ENCODE measurements around the gene DENND1A. TPM values are rescaled to one million over a fixed set of nuclear protein-coding genes. Genes with fewer than 3 reads are reported as not detected.
A peak's percentile ranks its signal among the peaks of the same experiment; 100 is the strongest.

Gene DENND1A
- total RNA-seq, 1 donor from 2014 or later: 23.0 TPM

- no peaks in the 10 kb centered on the region for H3K27me3 ChIP-seq (ENCODE audit: low read depth)
- peaks cover 16% of the 10 kb centered on the region for H3K4me1 ChIP-seq
- peaks cover 2% of the 10 kb centered on the region for H3K9me3 ChIP-seq
- DNase-seq: no peak
- no peak overlapping the region for H3K27ac ChIP-seq
- H3K4me3 ChIP-seq: no peak overlapping the region
- no peaks in the 10 kb centered on the region for H3K36me3 ChIP-seq
- no peak for TF ChIP-seq CTCF (IDR thresholded peaks at IDR 0.05)
- ATAC-seq: peak; percentile 36 to 75
- intact Hi-C loops (cut with DNase I): no loop called here
Measured at GRCh38 chr9:123678038-123678877, 251.7 kb downstream of the DENND1A start.

- H3K27ac ChIP-seq: no peak overlapping the region
- no peak for TF ChIP-seq CTCF (IDR thresholded peaks at IDR 0.05)
- H3K4me1 ChIP-seq: peaks cover 16% of the 10 kb centered on the region
- H3K4me3 ChIP-seq: no peak overlapping the region
- H3K27me3 ChIP-seq (ENCODE audit: low read depth): no peaks in the 10 kb centered on the region
- ATAC-seq (no peak), DNase-seq (no peak)
- intact Hi-C loops (cut with DNase I): no loop called here
- no peaks in the 10 kb centered on the region for H3K36me3 ChIP-seq
- H3K9me3 ChIP-seq: peaks cover 11% of the 10 kb centered on the region
Measured at GRCh38 chr9:123676869-123677268, 253.1 kb downstream of the DENND1A start.

- intact Hi-C loops (cut with DNase I): no loop called here
- no peak for ATAC-seq
- DNase-seq: no peak
- no peaks in the 10 kb centered on the region for H3K27me3 ChIP-seq (ENCODE audit: low read depth)
- H3K27ac ChIP-seq: no peak overlapping the region
- no peak for TF ChIP-seq CTCF (IDR thresholded peaks at IDR 0.05)
- no peak overlapping the region for H3K4me3 ChIP-seq
- no peaks in the 10 kb centered on the region for H3K4me1 ChIP-seq
- peaks cover 18% of the 10 kb centered on the region for H3K9me3 ChIP-seq
- no peaks in the 10 kb centered on the region for H3K36me3 ChIP-seq
Measured at GRCh38 chr9:123669346-123669745, 260.6 kb downstream of the DENND1A start.

GRCh38 chr9:123663529-123663928 lies 266.4 kb downstream of the DENND1A start:
- intact Hi-C loops (cut with DNase I): no loop called here
- ATAC-seq: no peak
- Histone ChIP-seq H3K27me3 (ENCODE audit: low read depth) (no peaks in the 10 kb centered on the region), H3K4me1 (no peaks in the 10 kb centered on the region), H3K27ac (no peak overlapping the region), H3K9me3 (peaks cover 8% of the 10 kb centered on the region), H3K4me3 (no peak overlapping the region), H3K36me3 (no peaks in the 10 kb centered on the region)
- DNase-seq: no peak
- no peak for TF ChIP-seq CTCF (IDR thresholded peaks at IDR 0.05)

GRCh38 chr9:123662057-123662776 lies 267.7 kb downstream of the DENND1A start:
- DNase-seq: no peak
- Histone ChIP-seq H3K4me3 (no peak overlapping the region), H3K9me3 (peaks cover 8% of the 10 kb centered on the region), H3K4me1 (no peaks in the 10 kb centered on the region), H3K27me3 (ENCODE audit: low read depth) (no peaks in the 10 kb centered on the region), H3K36me3 (no peaks in the 10 kb centered on the region), H3K27ac (no peak overlapping the region)
- no peak for TF ChIP-seq CTCF (IDR thresholded peaks at IDR 0.05)
- intact Hi-C loops (cut with DNase I): no loop called here
- no peak for ATAC-seq

Measured in lower lobe of right lung (tissue), 2 donors.